K562 (cell line): ENCODE data around the gene TRERF1. TPM values are rescaled to one million over a fixed set of nuclear protein-coding genes. Genes with fewer than 3 reads are reported as not detected.

ENCODE experiments used
- BACH1 ChIP-seq: fragments of 200-800 bp; sonication (Bioruptor generic); IDR thresholded peaks from 2 replicates; pipeline ENCODE4 v1.6.1; 2016; ENCODE audit warnings: missing genetic modification characterization, missing compliant biosample characterization
- CBX1 ChIP-seq: sonication (generic); IDR thresholded peaks from 2 replicates; pipeline ENCODE4 v1.6.1; 2016; ENCODE audit warnings: antibody characterized with exemption, low read depth, mild to moderate bottlenecking
- CEBPG ChIP-seq, 3 experiments: fragments of 200-800 bp in 1 of 3; sonication (Bioruptor generic) in 1 of 3; sonication (generic) in 1 of 3; formaldehyde crosslinking in 1 of 3; IDR thresholded peaks in 2 of 3; conservative IDR thresholded peaks in 1 of 3; 2 replicates each; pipeline versions ENCODE4 v1.6.1 to v1.8.0; 2016 to 2022; ENCODE audit warnings: missing compliant biosample characterization in 2 of 3, missing genetic modification characterization in 2 of 3, mild to moderate bottlenecking in 1 of 3, missing genetic modification reagents in 1 of 3
- CREM ChIP-seq: IDR thresholded peaks from 2 replicates; pipeline ENCODE4 v1.6.1; 2014; ENCODE audit warnings: antibody characterized with exemption, low read depth
- FOS ChIP-seq: IDR thresholded peaks from 3 replicates; pipeline ENCODE4 v1.6.1; 2011; ENCODE audit not compliant: insufficient read length; ENCODE audit errors: extremely low read depth
- FOXJ2 ChIP-seq: fragments of 200-800 bp; sonication (Bioruptor generic); IDR thresholded peaks from 2 replicates; pipeline ENCODE4 v1.6.1; 2016; ENCODE audit warnings: missing genetic modification characterization, missing compliant biosample characterization
- NCOR1 ChIP-seq: fragments of 450-650 bp; IDR thresholded peaks from 2 replicates; pipeline ENCODE4 v1.6.1; 2016; ENCODE audit warnings: mild to moderate bottlenecking, moderate library complexity
- NFE2L1 ChIP-seq: fragments of 450-650 bp; IDR thresholded peaks from 2 replicates; pipeline ENCODE4 v1.6.1; 2016; ENCODE audit warnings: missing genetic modification characterization, low read depth, mild to moderate bottlenecking, missing compliant biosample characterization, moderate library complexity, borderline replicate concordance
- SP1 ChIP-seq: sonication (generic); formaldehyde crosslinking; IDR thresholded peaks from 2 replicates; pipeline ENCODE4 v1.8.1; 2022; ENCODE audit warnings: mild to moderate bottlenecking, missing genetic modification reagents
- SRF ChIP-seq, 2 experiments: fragments of 250-450, 450-650 bp in 1 of 2; sonication (Bioruptor Pico) in 1 of 2; sonication (generic) in 1 of 2; formaldehyde crosslinking; IDR thresholded peaks; 2 replicates each; pipeline versions ENCODE4 v1.5.0 to v1.5.1; 2020 to 2022; ENCODE audit warnings: mild to moderate bottlenecking in 1 of 2, missing genetic modification reagents in 1 of 2
- ZNF586 ChIP-seq: fragments of 450-650 bp; formaldehyde crosslinking; conservative IDR thresholded peaks from 2 replicates; pipeline ENCODE4 v1.4.0; 2020; ENCODE audit warnings: mild to moderate bottlenecking, moderate library complexity
- polyA plus RNA-seq, 8 experiments: library from polyadenylated mRNA; depleted of rRNA in 4 of 8; stranded (reverse) in 5 of 8; unstranded in 3 of 8; fragments of >200 nt; fragmentation: Nextera tagmentation in 2 of 8; fragmentation: Illumina TruSeq in 1 of 8; extraction: Ambion mirVana in 2 of 8; extraction: Trizol in 1 of 8; gene quantifications; 2 replicates each; pipeline versions ENCODE4 v1.2.1 to v1.2.3, GENCODE V29; 2011 to 2014; ENCODE audit warnings: inconsistent platforms in 1 of 8, missing spikeins in 1 of 8
- total RNA-seq, 7 experiments: library from RNA; depleted of rRNA in 6 of 7; stranded (reverse); fragments of >200 nt in 6 of 7; fragmentation: Illumina TruSeq in 2 of 7; extraction: Trizol in 2 of 7; gene quantifications; 2 replicates each; pipeline versions ENCODE4 v1.2.1 to v1.2.3, GENCODE V29; 2011 to 2021; ENCODE audit warnings: low replicate concordance in 1 of 7
- TF ChIP-seq, protein P1 (sequence below): sonication (generic); formaldehyde crosslinking; IDR thresholded peaks from 2 replicates; pipeline ENCODE4 v1.8.0; 2023; ENCODE audit warnings: missing genetic modification reagents, mild to moderate bottlenecking, borderline replicate concordance
- TF ChIP-seq, protein P2 (sequence below): sonication (generic); formaldehyde crosslinking; IDR thresholded peaks from 2 replicates; pipeline ENCODE4 v1.8.1; 2023; ENCODE audit warnings: mild to moderate bottlenecking, missing genetic modification reagents
- TF ChIP-seq, protein P3 (sequence below): fragments of 450-650 bp; IDR thresholded peaks from 2 replicates; pipeline ENCODE4 v1.6.1; 2016; ENCODE audit warnings: missing biosample characterization, missing genetic modification characterization
- TF ChIP-seq, protein P4 (sequence below): sonication (generic); formaldehyde crosslinking; IDR thresholded peaks from 2 replicates; pipeline ENCODE4 v1.8.0; 2022; ENCODE audit warnings: mild to moderate bottlenecking, missing genetic modification reagents, borderline replicate concordance

Gene TRERF1
- total and polyA plus RNA-seq, 9 of the 15 experiments (the other 6 are each of a cell fraction or from before 2014, with no cell fraction given), result 0.04 to 0.20 (median 0.07) TPM; not detected in 3

DNA sequence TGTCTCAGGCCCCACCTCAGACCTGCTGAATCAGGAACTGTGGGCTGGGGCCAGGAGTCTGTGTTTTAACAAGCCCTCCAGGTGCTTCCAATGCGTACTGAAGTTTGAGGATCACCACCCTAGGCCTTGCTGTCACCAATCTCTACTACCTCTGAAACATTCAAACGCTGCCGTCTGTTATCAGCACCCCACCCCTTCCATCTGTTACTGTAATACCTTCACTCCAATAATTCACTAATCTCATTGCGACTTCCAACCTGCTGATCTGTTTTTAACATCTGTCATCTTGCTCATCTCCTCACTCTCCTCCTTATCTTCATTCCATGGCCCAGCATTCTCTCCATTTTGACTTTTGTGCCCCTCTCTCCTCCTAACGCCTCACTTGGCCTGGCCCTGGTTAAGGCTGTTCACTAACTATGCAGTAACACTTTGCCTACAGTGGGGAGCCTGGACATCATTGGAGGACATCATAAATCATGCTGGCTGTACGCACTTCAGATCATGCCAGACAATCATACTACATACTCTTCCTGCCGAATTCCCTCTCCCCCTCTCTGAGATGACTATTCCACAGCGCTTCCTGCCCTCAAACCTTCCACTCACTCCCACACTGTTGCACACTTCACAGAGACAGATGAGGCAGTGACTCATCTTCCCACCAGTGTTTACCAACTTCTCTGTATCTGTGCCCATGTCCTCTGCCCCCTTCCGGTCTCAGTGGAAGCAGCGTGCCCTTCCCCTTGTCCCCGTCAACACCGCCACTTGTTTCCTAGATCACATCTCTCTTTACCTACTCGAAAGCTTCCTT, 254.0 kb downstream of the TRERF1 start (continued):
- no peak for TF ChIP-seq ZNF586 (CRISPR knock-in tag)
- no peak for TF ChIP-seq CBX1
- no peak for TF ChIP-seq NFE2L1 (tag)
- TF ChIP-seq, protein P1, sequence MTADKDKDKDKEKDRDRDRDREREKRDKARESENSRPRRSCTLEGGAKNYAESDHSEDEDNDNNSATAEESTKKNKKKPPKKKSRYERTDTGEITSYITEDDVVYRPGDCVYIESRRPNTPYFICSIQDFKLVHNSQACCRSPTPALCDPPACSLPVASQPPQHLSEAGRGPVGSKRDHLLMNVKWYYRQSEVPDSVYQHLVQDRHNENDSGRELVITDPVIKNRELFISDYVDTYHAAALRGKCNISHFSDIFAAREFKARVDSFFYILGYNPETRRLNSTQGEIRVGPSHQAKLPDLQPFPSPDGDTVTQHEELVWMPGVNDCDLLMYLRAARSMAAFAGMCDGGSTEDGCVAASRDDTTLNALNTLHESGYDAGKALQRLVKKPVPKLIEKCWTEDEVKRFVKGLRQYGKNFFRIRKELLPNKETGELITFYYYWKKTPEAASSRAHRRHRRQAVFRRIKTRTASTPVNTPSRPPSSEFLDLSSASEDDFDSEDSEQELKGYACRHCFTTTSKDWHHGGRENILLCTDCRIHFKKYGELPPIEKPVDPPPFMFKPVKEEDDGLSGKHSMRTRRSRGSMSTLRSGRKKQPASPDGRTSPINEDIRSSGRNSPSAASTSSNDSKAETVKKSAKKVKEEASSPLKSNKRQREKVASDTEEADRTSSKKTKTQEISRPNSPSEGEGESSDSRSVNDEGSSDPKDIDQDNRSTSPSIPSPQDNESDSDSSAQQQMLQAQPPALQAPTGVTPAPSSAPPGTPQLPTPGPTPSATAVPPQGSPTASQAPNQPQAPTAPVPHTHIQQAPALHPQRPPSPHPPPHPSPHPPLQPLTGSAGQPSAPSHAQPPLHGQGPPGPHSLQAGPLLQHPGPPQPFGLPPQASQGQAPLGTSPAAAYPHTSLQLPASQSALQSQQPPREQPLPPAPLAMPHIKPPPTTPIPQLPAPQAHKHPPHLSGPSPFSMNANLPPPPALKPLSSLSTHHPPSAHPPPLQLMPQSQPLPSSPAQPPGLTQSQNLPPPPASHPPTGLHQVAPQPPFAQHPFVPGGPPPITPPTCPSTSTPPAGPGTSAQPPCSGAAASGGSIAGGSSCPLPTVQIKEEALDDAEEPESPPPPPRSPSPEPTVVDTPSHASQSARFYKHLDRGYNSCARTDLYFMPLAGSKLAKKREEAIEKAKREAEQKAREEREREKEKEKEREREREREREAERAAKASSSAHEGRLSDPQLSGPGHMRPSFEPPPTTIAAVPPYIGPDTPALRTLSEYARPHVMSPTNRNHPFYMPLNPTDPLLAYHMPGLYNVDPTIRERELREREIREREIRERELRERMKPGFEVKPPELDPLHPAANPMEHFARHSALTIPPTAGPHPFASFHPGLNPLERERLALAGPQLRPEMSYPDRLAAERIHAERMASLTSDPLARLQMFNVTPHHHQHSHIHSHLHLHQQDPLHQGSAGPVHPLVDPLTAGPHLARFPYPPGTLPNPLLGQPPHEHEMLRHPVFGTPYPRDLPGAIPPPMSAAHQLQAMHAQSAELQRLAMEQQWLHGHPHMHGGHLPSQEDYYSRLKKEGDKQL (CRISPR knock-in tag), result no peak
- peak; percentile 54 for TF ChIP-seq FOS
- peak; percentile 34; the same call in 1 of the 2 replicates for TF ChIP-seq BACH1
- TF ChIP-seq, protein P2, sequence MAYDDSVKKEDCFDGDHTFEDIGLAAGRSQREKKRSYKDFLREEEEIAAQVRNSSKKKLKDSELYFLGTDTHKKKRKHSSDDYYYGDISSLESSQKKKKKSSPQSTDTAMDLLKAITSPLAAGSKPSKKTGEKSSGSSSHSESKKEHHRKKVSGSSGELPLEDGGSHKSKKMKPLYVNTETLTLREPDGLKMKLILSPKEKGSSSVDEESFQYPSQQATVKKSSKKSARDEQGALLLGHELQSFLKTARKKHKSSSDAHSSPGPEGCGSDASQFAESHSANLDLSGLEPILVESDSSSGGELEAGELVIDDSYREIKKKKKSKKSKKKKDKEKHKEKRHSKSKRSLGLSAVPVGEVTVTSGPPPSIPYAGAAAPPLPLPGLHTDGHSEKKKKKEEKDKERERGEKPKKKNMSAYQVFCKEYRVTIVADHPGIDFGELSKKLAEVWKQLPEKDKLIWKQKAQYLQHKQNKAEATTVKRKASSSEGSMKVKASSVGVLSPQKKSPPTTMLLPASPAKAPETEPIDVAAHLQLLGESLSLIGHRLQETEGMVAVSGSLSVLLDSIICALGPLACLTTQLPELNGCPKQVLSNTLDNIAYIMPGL (CRISPR knock-in tag), result no peak
- TF ChIP-seq SP1 (CRISPR knock-in tag), result peak; percentile 79
- no peak for TF ChIP-seq FOXJ2 (tag)
- TF ChIP-seq, protein P3, sequence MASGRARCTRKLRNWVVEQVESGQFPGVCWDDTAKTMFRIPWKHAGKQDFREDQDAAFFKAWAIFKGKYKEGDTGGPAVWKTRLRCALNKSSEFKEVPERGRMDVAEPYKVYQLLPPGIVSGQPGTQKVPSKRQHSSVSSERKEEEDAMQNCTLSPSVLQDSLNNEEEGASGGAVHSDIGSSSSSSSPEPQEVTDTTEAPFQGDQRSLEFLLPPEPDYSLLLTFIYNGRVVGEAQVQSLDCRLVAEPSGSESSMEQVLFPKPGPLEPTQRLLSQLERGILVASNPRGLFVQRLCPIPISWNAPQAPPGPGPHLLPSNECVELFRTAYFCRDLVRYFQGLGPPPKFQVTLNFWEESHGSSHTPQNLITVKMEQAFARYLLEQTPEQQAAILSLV, result peak; percentile 57
- TF ChIP-seq SRF (CRISPR knock-in tag; IDR thresholded peaks at IDR 0.05), result no peak
- peak; percentile 42; the same call in 1 of the 2 replicates for TF ChIP-seq CREM
- TF ChIP-seq CEBPG (CRISPR knock-in tag; IDR thresholded peaks at IDR 0.05), result no peak
- TF ChIP-seq CEBPG (tag; conservative IDR thresholded peaks at IDR 0.05 in 1 of 2, IDR thresholded peaks at IDR 0.05 in 1 of 2), result peak in 1 of 2 experiments; percentile 11; a peak in 1 of 4 replicates
- TF ChIP-seq, protein P4, sequence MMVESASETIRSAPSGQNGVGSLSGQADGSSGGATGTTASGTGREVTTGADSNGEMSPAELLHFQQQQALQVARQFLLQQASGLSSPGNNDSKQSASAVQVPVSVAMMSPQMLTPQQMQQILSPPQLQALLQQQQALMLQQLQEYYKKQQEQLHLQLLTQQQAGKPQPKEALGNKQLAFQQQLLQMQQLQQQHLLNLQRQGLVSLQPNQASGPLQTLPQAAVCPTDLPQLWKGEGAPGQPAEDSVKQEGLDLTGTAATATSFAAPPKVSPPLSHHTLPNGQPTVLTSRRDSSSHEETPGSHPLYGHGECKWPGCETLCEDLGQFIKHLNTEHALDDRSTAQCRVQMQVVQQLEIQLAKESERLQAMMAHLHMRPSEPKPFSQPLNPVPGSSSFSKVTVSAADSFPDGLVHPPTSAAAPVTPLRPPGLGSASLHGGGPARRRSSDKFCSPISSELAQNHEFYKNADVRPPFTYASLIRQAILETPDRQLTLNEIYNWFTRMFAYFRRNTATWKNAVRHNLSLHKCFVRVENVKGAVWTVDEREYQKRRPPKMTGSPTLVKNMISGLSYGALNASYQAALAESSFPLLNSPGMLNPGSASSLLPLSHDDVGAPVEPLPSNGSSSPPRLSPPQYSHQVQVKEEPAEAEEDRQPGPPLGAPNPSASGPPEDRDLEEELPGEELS (CRISPR knock-in tag), result no peak
- peak; percentile 99 for TF ChIP-seq NCOR1
